Colonic mucosa (tissue), 4 donors: ENCODE data around the gene PRSS3. TPM values are rescaled to one million over a fixed set of nuclear protein-coding genes. Genes with fewer than 3 reads are reported as not detected.
"Not testable (repeated sequence)": the region's sequence is repeated elsewhere in the genome, so short reads cannot be mapped to it uniquely, and the experiment has no call there.

Experiments
- DNase-seq: peaks from one replicate; pipeline ENCODE4 v3.0.0-alpha.2; 2020
- H3K27ac ChIP-seq: fragments of 200-600 bp; one replicate; pipeline ENCODE4 v1.8.0; 2021
- H3K27me3 ChIP-seq: fragments of 200-600 bp; one replicate; pipeline ENCODE4 v1.8.0; 2021
- H3K36me3 ChIP-seq: fragments of 200-600 bp; one replicate; pipeline ENCODE4 v1.8.0; 2021
- H3K4me1 ChIP-seq: fragments of 200-600 bp; one replicate; pipeline ENCODE4 v1.8.0; 2021; ENCODE audit warnings: mild to moderate bottlenecking
- H3K4me3 ChIP-seq: fragments of 200-600 bp; one replicate; pipeline ENCODE4 v1.8.0; 2021
- H3K9ac ChIP-seq, 2 donors: one replicate each; pipeline ENCODE4 v1.7.0; 2013; ENCODE audit warnings: control low read depth in 2 of 2, low read depth in 2 of 2, low read length in 2 of 2
- H3K9me3 ChIP-seq: fragments of 200-600 bp; one replicate; pipeline ENCODE4 v1.8.0; 2021
- intact Hi-C: fragments of 100-400 bp; cut with DNase I; formaldehyde crosslinking; loops from one replicate; pipeline ENCODE4 v1.14.1; 2022
- total RNA-seq, 2 donors: library from RNA; stranded (reverse); fragmentation: NEBNext Ultra II Directional in 1 of 2; extraction: Animal tissue kit (Norgen Biotek cat#: 25700) in 1 of 2; gene quantifications; one replicate each; pipeline ENCODE4 v1.2.1, GENCODE V29; 2021
- TF ChIP-seq, protein P1 (sequence below): fragments of 200-600 bp; IDR thresholded peaks from one replicate; pipeline ENCODE4 v1.8.0; 2022; ENCODE audit warnings: antibody characterized with exemption, mild to moderate bottlenecking
- donor health status: healthy.
- donor health status: DM: no; HTN: no; CAD: no.
- donor health status: DM: no; HTN: no; CAD: no.

Gene PRSS3
- total RNA-seq, 2 donors from 2014 or later: 148 to 191 TPM

GRCh38 chr9:33835625-33836260 is 40.4 kb downstream of the PRSS3 start:
- no peaks in the 10 kb centered on the region for H3K27me3 ChIP-seq
- H3K9me3 ChIP-seq: no peaks in the 10 kb centered on the region
- no peak overlapping the region for H3K27ac ChIP-seq
- no peak overlapping the region for H3K9ac ChIP-seq
- H3K36me3 ChIP-seq: no peaks in the 10 kb centered on the region
- H3K4me1 ChIP-seq: peaks cover 4% of the 10 kb centered on the region
- H3K4me3 ChIP-seq: no peak overlapping the region
- intact Hi-C loops: no loop called here
- TF ChIP-seq, protein P1, sequence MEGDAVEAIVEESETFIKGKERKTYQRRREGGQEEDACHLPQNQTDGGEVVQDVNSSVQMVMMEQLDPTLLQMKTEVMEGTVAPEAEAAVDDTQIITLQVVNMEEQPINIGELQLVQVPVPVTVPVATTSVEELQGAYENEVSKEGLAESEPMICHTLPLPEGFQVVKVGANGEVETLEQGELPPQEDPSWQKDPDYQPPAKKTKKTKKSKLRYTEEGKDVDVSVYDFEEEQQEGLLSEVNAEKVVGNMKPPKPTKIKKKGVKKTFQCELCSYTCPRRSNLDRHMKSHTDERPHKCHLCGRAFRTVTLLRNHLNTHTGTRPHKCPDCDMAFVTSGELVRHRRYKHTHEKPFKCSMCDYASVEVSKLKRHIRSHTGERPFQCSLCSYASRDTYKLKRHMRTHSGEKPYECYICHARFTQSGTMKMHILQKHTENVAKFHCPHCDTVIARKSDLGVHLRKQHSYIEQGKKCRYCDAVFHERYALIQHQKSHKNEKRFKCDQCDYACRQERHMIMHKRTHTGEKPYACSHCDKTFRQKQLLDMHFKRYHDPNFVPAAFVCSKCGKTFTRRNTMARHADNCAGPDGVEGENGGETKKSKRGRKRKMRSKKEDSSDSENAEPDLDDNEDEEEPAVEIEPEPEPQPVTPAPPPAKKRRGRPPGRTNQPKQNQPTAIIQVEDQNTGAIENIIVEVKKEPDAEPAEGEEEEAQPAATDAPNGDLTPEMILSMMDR: no peak
- DNase-seq: no peak

DNA sequence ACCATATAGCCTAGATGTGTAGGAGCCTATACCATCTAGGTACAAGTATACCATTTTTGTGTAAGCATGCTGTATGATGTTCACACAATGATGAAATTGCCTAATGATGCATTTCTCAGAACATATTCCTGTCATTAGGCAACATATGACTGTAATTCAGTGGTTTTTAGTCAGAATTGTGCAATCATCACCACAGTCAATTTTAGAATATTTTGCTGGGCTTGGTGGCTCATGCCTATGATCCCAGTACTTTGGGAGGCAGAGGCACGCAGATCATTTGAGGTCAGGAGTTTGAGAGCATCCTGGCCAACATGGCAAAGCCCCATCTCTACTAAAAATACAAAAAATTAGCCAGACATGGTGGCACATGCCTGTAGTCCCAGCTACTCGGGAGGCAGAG is 40.9 kb downstream of the PRSS3 start:
- H3K9me3 ChIP-seq, H3K27ac ChIP-seq, intact Hi-C loops, H3K36me3 ChIP-seq, DNase-seq, H3K4me3 ChIP-seq, H3K27me3 ChIP-seq, H3K9ac ChIP-seq, H3K4me1 ChIP-seq: not testable (repeated sequence)

DNA sequence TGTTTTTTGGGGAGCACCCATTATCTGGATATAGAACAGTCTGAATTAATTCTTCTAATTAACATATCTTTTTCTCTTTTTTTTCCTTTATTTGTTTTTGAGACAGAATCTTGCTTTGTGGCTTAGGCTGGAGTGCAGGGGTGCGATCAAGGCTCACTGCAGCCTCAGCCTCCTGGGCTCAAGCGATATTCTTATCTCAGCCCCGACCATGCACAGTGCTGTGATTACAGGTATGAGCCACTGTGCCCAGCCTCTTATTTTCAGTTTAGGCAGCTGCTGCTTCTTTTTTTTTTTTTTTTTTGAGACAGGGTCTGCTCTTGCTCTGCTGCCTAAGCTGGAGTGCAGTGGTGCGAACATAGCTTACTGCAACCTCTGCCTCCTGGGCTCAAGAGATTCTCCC is 41.8 kb downstream of the PRSS3 start:
- Histone ChIP-seq H3K27me3 (no peaks in the 10 kb centered on the region), H3K4me1 (peaks cover 4% of the 10 kb centered on the region), H3K9ac (no peak overlapping the region), H3K27ac (no peak overlapping the region), H3K36me3 (no peaks in the 10 kb centered on the region), H3K9me3 (no peaks in the 10 kb centered on the region), H3K4me3 (no peak overlapping the region)
- intact Hi-C loops: no loop called here
- no peak for DNase-seq
- TF ChIP-seq, protein P1: no peak

DNA sequence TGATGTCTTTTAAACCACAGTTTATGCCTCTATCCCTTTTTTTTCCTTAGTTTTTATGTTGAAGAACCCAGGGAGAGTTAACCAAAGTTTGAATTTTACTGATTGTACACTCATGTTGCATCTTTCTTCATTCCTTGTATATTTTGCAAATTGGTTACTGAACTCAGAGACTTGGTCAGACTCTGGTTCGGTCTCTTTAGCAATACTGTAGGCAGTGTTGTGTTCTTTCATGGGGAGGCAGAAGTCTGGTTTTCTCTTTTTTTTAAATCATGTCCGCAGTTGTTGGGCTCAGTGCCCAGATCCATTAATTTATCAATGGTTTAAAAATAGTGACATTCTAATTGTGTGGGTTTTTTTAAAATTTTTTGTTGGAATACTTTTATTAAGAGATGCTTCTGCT is 45.0 kb downstream of the PRSS3 start:
- intact Hi-C loops: no loop called here
- peaks cover 4% of the 10 kb centered on the region for H3K4me1 ChIP-seq

GRCh38 chr9:33843312-33843961 is 48.1 kb downstream of the PRSS3 start:
- intact Hi-C loops: no loop called here
- H3K27me3 ChIP-seq: no peaks in the 10 kb centered on the region
- no peak overlapping the region for H3K4me3 ChIP-seq
- no peak for DNase-seq
- no peak overlapping the region for H3K9ac ChIP-seq
- no peaks in the 10 kb centered on the region for H3K36me3 ChIP-seq
- TF ChIP-seq, protein P1: no peak
- no peaks in the 10 kb centered on the region for H3K9me3 ChIP-seq
- H3K27ac ChIP-seq: no peak overlapping the region
- H3K4me1 ChIP-seq: peaks cover 9% of the 10 kb centered on the region

More for the DNA sequence above, 45.0 kb downstream of the PRSS3 start:
- DNase-seq: no peak
- Histone ChIP-seq H3K27ac (no peak overlapping the region), H3K9ac (no peak overlapping the region), H3K9me3 (no peaks in the 10 kb centered on the region), H3K27me3 (no peaks in the 10 kb centered on the region), H3K4me3 (no peak overlapping the region), H3K36me3 (no peaks in the 10 kb centered on the region)
- TF ChIP-seq, protein P1: no peak

DNA sequence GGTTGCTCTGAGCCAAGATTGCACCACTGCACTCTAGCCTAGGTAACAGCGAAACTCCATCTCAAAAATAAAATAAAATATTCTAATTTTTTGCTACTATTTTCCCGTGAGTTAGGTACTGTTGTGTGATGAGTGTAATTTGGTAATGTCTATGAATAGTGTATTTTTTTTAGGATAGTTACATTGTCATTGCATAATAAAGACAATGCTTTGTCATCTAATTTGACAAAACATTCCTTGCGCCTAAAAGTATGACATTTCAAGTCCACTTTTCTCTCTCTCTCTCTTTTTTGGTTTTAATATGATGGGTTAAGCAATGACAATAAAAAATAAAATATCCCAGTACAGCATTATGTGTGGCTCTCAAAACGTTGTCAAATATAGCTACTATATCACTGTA is 50.9 kb downstream of the PRSS3 start:
- Histone ChIP-seq H3K9me3 (no peaks in the 10 kb centered on the region), H3K27me3 (no peaks in the 10 kb centered on the region), H3K27ac (no peak overlapping the region), H3K9ac (no peak overlapping the region), H3K36me3 (no peaks in the 10 kb centered on the region), H3K4me3 (no peak overlapping the region), H3K4me1 (peaks cover 9% of the 10 kb centered on the region)
- no peak for DNase-seq
- intact Hi-C loops: no loop called here
- TF ChIP-seq, protein P1: no peak

- not testable (repeated sequence) for H3K9ac ChIP-seq, DNase-seq
Observed at GRCh38 chr9:33847894-33848205, 52.5 kb downstream of the PRSS3 start.

More at GRCh38 chr9:33847894-33848205, 52.5 kb downstream of the PRSS3 start:
- H3K27me3 ChIP-seq, H3K27ac ChIP-seq, H3K4me3 ChIP-seq, H3K4me1 ChIP-seq, H3K9me3 ChIP-seq, intact Hi-C loops, H3K36me3 ChIP-seq: not testable (repeated sequence)
